Measurements from ENCODE around the gene ZCCHC14. TPM values are rescaled to one million over a fixed set of nuclear protein-coding genes. Genes with fewer than 3 reads are reported as not detected.
A peak's percentile ranks its signal among the peaks of the same experiment; 100 is the strongest.
"Not testable (repeated sequence)": the region's sequence is repeated elsewhere in the genome, so short reads cannot be mapped to it uniquely, and the experiment has no call there.

ZCCHC14 gene
- total RNA-seq, 2 donors from 2014 or later: 18.9 to 54.4 TPM

- 34 to 40% methylated on average over 5 of the region's 5 CpGs for WGBS, 2 donors
- TF ChIP-seq POLR2A (IDR thresholded peaks at IDR 0.05): no peak
- TF ChIP-seq CTCF (IDR thresholded peaks at IDR 0.05): no peak
- ATAC-seq (no peak), DNase-seq (no peak)
- H3K36me3 ChIP-seq (replicated peaks in 1 of 2; ENCODE audit: insufficient read depth in 1 of 2, low read depth in 2 of 2): no peaks in the 10 kb centered on the region
- H3K27me3 ChIP-seq: no peaks in the 10 kb centered on the region
- intact Hi-C loops (cut with DNase I): no loop called here
- H3K9me3 ChIP-seq: no peaks in the 10 kb centered on the region
- H3K4me3 ChIP-seq: no peak overlapping the region
- peak overlapping the region in 3 of 4 donors; percentile 21 to 63 (median 58) for H3K27ac ChIP-seq
- peaks cover 82% of the 10 kb centered on the region for H3K4me1 ChIP-seq
Measured at GRCh38 chr16:87486713-87487247, 6.0 kb downstream of the ZCCHC14 start.

- no peak for TF ChIP-seq POLR2A (IDR thresholded peaks at IDR 0.05)
- DNase-seq (no peak), ATAC-seq (no peak)
- H3K4me1 ChIP-seq: peaks cover 77% of the 10 kb centered on the region
- H3K4me3 ChIP-seq: no peak overlapping the region
- no peaks in the 10 kb centered on the region for H3K27me3 ChIP-seq
- H3K27ac ChIP-seq: peak overlapping the region in 2 of 4 donors; percentile 58 to 63
- WGBS, 2 donors: 66 to 77% methylated on average over 7 to 8 of the region's 8 CpGs
- H3K36me3 ChIP-seq (replicated peaks in 1 of 2; ENCODE audit: insufficient read depth in 1 of 2, low read depth in 2 of 2): no peaks in the 10 kb centered on the region
- intact Hi-C loops (cut with DNase I): no loop called here
- H3K9me3 ChIP-seq: no peaks in the 10 kb centered on the region
Measured at GRCh38 chr16:87486282-87486681, 6.5 kb downstream of the ZCCHC14 start.

GRCh38 chr16:87485792-87486191 is 7.0 kb downstream of the ZCCHC14 start:
- WGBS, 2 donors: 66 to 68% methylated on average over 4 of the region's 4 CpGs
- H3K4me3 ChIP-seq; H3K27me3 ChIP-seq; ATAC-seq; H3K9me3 ChIP-seq; DNase-seq; intact Hi-C loops (cut with DNase I); H3K36me3 ChIP-seq (replicated peaks in 1 of 2; ENCODE audit: insufficient read depth in 1 of 2, low read depth in 2 of 2): not testable (repeated sequence)
- Histone ChIP-seq H3K27ac (peak overlapping the region in 2 of 4 donors; percentile 55 to 58), H3K4me1 (peaks cover 76% of the 10 kb centered on the region)

GRCh38 chr16:87484487-87485331 is 8.1 kb downstream of the ZCCHC14 start:
- no peaks in the 10 kb centered on the region for H3K9me3 ChIP-seq
- peak overlapping the region in 3 of 4 donors; percentile 41 to 72 (median 55) for H3K27ac ChIP-seq
- 49 to 51% methylated on average over 21 to 22 of the region's 22 CpGs for WGBS, 2 donors
- peaks cover 69% of the 10 kb centered on the region for H3K4me1 ChIP-seq
- no peak overlapping the region for H3K4me3 ChIP-seq
- intact Hi-C loops (cut with DNase I): no loop called here
- no peaks in the 10 kb centered on the region for H3K27me3 ChIP-seq
- H3K36me3 ChIP-seq (replicated peaks in 1 of 2; ENCODE audit: insufficient read depth in 1 of 2, low read depth in 2 of 2): no peaks in the 10 kb centered on the region
- TF ChIP-seq POLR2A (IDR thresholded peaks at IDR 0.05) (no peak), CTCF (IDR thresholded peaks at IDR 0.05) (no peak)
- no peak for DNase-seq
- ATAC-seq: no peak

- intact Hi-C loops (cut with DNase I): no loop called here
- Histone ChIP-seq H3K4me3 (no peak overlapping the region), H3K36me3 (replicated peaks in 1 of 2; ENCODE audit: insufficient read depth in 1 of 2, low read depth in 2 of 2) (no peaks in the 10 kb centered on the region), H3K4me1 (peaks cover 57% of the 10 kb centered on the region), H3K27ac (peak overlapping the region in 2 of 4 donors; percentile 55 to 72), H3K27me3 (no peaks in the 10 kb centered on the region), H3K9me3 (no peaks in the 10 kb centered on the region)
- 70 to 76% methylated on average over 5 of the region's 5 CpGs for WGBS, 2 donors
- TF ChIP-seq CTCF (IDR thresholded peaks at IDR 0.05) (no peak), POLR2A (IDR thresholded peaks at IDR 0.05) (no peak)
- DNase-seq (no peak), ATAC-seq (no peak)
Measured at GRCh38 chr16:87483481-87483880, 9.3 kb downstream of the ZCCHC14 start.

- intact Hi-C loops (cut with DNase I); H3K4me3 ChIP-seq; H3K27ac ChIP-seq; ATAC-seq; H3K36me3 ChIP-seq (replicated peaks in 1 of 2; ENCODE audit: insufficient read depth in 1 of 2, low read depth in 2 of 2); DNase-seq; H3K27me3 ChIP-seq; H3K9me3 ChIP-seq: not testable (repeated sequence)
- peaks cover 50% of the 10 kb centered on the region for H3K4me1 ChIP-seq
- 82 to 91% methylated on average over 6 of the region's 6 CpGs for WGBS, 2 donors
Measured at GRCh38 chr16:87482670-87483069, 10.2 kb downstream of the ZCCHC14 start.
